EH (cell line): ENCODE measurements around the gene IL13RA1.
"Not testable (repeated sequence)": the region's sequence is repeated elsewhere in the genome, so short reads cannot be mapped to it uniquely, and the experiment has no call there.

ENCODE experiments used
- DNase-seq: peaks from one replicate; pipeline ENCODE4 v3.0.0-alpha.2; 2015; ENCODE audit warnings: low read depth

IL13RA1 gene

GRCh38 chrX:118780509-118780908 lies 53.1 kb downstream of the IL13RA1 start:
- no peak for DNase-seq

- DNase-seq, result peak; percentile 29
Measured at GRCh38 chrX:118780911-118781310, 53.5 kb downstream of the IL13RA1 start.

GRCh38 chrX:118795528-118796280 lies 68.3 kb downstream of the IL13RA1 start:
- DNase-seq, result peak; percentile 12

GRCh38 chrX:118802857-118803256 lies 75.5 kb downstream of the IL13RA1 start:
- DNase-seq, result peak; percentile 40

GRCh38 chrX:118807151-118808017 lies 80.0 kb downstream of the IL13RA1 start:
- DNase-seq, result peak; percentile 64

- not testable (repeated sequence) for DNase-seq
Measured at GRCh38 chrX:118817257-118817656, 89.9 kb downstream of the IL13RA1 start.

- DNase-seq, result peak; percentile 55
Measured at GRCh38 chrX:118823263-118824172, 96.1 kb downstream of the IL13RA1 start, which contains the start of gene ZCCHC12. ZCCHC12 (plus strand) TSS chrX:118823824; CDS start chrX:118825245, 1,421 bp downstream.

- no peak for DNase-seq
Measured at GRCh38 chrX:118824173-118824730, 96.8 kb downstream of the IL13RA1 start.

- DNase-seq, result no peak
Measured at GRCh38 chrX:118825227-118825626, 97.8 kb downstream of the IL13RA1 start.

GRCh38 chrX:118839334-118839958 lies 112.0 kb downstream of the IL13RA1 start:
- peak; percentile 42 for DNase-seq
